Thyroid gland (tissue), 4 donors: Measurements from ENCODE around the gene RAB23. TPM values are rescaled to one million over a fixed set of nuclear protein-coding genes. Genes with fewer than 3 reads are reported as not detected.

Source experiments
- DNase-seq, 2 donors: peaks; one replicate each; pipeline ENCODE4 v3.0.0-alpha.2; 2019
- H3K27ac ChIP-seq, 3 donors: fragments of 200-600 bp; sonication (generic); 1 replicate in 2 of 3; 2 replicates in 1 of 3; pipeline ENCODE4 v1.5.1; 2016 to 2019; ENCODE audit warnings: mild to moderate bottlenecking in 1 of 3, moderate library complexity in 1 of 3
- H3K27me3 ChIP-seq: fragments of 200-600 bp; sonication (generic); one replicate; pipeline ENCODE4 v1.5.1; 2019
- H3K36me3 ChIP-seq, 2 donors: fragments of 200-600 bp; sonication (generic); one replicate each; pipeline ENCODE4 v1.5.1; 2016 to 2019
- H3K4me1 ChIP-seq, 2 donors: fragments of 200-600 bp; sonication (generic); one replicate each; pipeline ENCODE4 v1.5.1; 2017 to 2019
- H3K4me3 ChIP-seq, 3 donors: fragments of 200-600 bp; sonication (generic); replicated peaks in 1 of 3; 1 replicate in 2 of 3; 2 replicates in 1 of 3; pipeline ENCODE4 v1.5.1; 2016; ENCODE audit warnings: mild to moderate bottlenecking in 1 of 3
- H3K9me3 ChIP-seq: fragments of 200-600 bp; sonication (generic); one replicate; pipeline ENCODE4 v1.5.1; 2017
- POLR2A ChIP-seq, 2 donors: fragments of 450-650 bp; IDR thresholded peaks; one replicate each; pipeline ENCODE4 v1.6.1; 2017; ENCODE audit warnings: antibody characterized with exemption in 2 of 2, mild to moderate bottlenecking in 2 of 2, moderate library complexity in 1 of 2
- WGBS, 2 donors: methylation state at CpG; one replicate each; pipeline ENCODE4 v1.1.5; 2017; 5-methylcytosine and 5-hydroxymethylcytosine counted together
- intact Hi-C: fragments of 100-400 bp; cut with DNase I; formaldehyde crosslinking; loops from one replicate; pipeline ENCODE4 v1.15.1; 2023
- total RNA-seq, 4 donors: library from RNA; depleted of rRNA; stranded (reverse); fragments of >200 nt; gene quantifications; one replicate each; pipeline ENCODE4 v1.2.3, GENCODE V29; 2016
- TF ChIP-seq, protein P1 (sequence below), 6 experiments: fragments of 200-600 bp in 3 of 6; fragments of 450-650 bp in 3 of 6; sonication (generic) in 3 of 6; IDR thresholded peaks; one replicate each; pipeline ENCODE4 v1.5.1; 2016 to 2019; ENCODE audit warnings: antibody characterized with exemption in 6 of 6, mild to moderate bottlenecking in 2 of 6, inconsistent platforms in 1 of 6, moderate library complexity in 1 of 6

The RAB23 gene
- total RNA-seq, 4 donors from 2014 or later: 19.6 to 38.9 (median 27.9) TPM

DNA sequence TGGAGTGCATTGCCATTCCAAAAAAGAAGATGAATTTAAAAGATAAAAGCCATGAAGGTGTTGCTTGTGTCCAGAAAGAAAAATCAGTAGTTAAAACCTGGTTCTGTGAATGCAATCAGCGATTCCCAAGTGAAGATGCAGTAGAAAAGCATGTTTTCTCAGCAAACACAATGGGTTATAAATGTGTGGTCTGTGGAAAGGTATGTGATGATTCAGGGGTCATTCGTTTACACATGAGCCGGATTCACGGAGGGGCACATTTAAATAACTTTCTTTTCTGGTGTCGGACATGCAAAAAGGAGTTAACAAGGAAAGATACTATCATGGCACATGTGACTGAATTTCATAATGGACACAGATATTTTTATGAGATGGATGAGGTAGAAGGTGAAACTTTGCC, 74.7 kb downstream of the RAB23 start:
- peaks cover 17 to 27% of the 10 kb centered on the region in 2 donors for H3K36me3 ChIP-seq

DNA sequence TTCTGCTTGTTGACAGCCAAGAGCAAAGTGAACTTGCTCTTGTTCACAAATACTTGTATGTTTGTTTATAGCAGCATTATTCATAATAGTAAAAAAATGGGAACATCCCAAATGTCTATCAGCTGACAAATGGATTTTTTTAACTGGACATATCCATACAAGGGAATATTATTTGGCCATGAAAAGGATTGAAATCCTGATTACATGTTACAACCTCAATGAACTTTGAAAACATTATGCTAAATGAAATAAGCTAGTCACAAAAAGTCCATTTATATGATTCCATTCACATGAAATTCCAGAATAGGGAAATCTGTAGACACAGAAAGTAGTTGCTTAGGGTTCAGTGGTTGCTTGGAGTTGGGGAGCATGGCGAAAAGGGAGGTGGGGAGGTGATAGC, 78.4 kb downstream of the RAB23 start:
- H3K4me1 ChIP-seq: no peaks in the 10 kb centered on the region
- no peaks in the 10 kb centered on the region for H3K27me3 ChIP-seq
- no peak overlapping the region for H3K4me3 ChIP-seq
- H3K9me3 ChIP-seq: no peaks in the 10 kb centered on the region
- no peak overlapping the region for H3K27ac ChIP-seq
- DNase-seq: no peak
- H3K36me3 ChIP-seq: peaks cover 14 to 30% of the 10 kb centered on the region in 2 donors
- intact Hi-C loops: no loop called here
- WGBS, 2 donors: 97% methylated on average over 1 of the region's 1 CpG
- TF ChIP-seq, protein P1, sequence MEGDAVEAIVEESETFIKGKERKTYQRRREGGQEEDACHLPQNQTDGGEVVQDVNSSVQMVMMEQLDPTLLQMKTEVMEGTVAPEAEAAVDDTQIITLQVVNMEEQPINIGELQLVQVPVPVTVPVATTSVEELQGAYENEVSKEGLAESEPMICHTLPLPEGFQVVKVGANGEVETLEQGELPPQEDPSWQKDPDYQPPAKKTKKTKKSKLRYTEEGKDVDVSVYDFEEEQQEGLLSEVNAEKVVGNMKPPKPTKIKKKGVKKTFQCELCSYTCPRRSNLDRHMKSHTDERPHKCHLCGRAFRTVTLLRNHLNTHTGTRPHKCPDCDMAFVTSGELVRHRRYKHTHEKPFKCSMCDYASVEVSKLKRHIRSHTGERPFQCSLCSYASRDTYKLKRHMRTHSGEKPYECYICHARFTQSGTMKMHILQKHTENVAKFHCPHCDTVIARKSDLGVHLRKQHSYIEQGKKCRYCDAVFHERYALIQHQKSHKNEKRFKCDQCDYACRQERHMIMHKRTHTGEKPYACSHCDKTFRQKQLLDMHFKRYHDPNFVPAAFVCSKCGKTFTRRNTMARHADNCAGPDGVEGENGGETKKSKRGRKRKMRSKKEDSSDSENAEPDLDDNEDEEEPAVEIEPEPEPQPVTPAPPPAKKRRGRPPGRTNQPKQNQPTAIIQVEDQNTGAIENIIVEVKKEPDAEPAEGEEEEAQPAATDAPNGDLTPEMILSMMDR (IDR thresholded peaks at IDR 0.05): no peak
- TF ChIP-seq POLR2A (IDR thresholded peaks at IDR 0.05): no peak

More for the DNA sequence above, 74.7 kb downstream of the RAB23 start:
- Histone ChIP-seq H3K27me3 (no peaks in the 10 kb centered on the region), H3K27ac (no peak overlapping the region), H3K4me1 (no peaks in the 10 kb centered on the region), H3K4me3 (no peak overlapping the region), H3K9me3 (no peaks in the 10 kb centered on the region)
- WGBS, 2 donors: 95% methylated on average over 5 of the region's 5 CpGs
- TF ChIP-seq, protein P1 (IDR thresholded peaks at IDR 0.05): no peak
- no peak for TF ChIP-seq POLR2A (IDR thresholded peaks at IDR 0.05)
- intact Hi-C loops: no loop called here
- DNase-seq: no peak

DNA sequence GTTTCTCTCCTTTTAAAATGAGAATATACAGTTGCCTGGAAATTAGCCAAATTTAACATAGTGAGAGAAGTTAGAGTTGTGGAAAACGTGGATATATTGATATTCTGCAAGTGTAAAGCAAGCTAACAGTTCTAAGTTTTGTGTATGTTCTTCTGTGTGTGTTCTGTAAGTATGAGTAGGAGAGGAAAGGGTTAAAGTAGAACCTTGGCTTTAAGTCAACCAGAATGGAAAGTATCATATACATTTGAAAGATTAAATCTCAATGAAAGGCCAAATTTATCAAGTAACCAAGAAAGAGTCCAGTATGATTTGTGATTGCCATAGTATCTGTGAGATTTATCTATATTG, 80.0 kb downstream of the RAB23 start:
- H3K36me3 ChIP-seq: peaks cover 8 to 17% of the 10 kb centered on the region in 2 donors
- TF ChIP-seq POLR2A (IDR thresholded peaks at IDR 0.05): no peak
- TF ChIP-seq, protein P1 (IDR thresholded peaks at IDR 0.05): no peak

DNA sequence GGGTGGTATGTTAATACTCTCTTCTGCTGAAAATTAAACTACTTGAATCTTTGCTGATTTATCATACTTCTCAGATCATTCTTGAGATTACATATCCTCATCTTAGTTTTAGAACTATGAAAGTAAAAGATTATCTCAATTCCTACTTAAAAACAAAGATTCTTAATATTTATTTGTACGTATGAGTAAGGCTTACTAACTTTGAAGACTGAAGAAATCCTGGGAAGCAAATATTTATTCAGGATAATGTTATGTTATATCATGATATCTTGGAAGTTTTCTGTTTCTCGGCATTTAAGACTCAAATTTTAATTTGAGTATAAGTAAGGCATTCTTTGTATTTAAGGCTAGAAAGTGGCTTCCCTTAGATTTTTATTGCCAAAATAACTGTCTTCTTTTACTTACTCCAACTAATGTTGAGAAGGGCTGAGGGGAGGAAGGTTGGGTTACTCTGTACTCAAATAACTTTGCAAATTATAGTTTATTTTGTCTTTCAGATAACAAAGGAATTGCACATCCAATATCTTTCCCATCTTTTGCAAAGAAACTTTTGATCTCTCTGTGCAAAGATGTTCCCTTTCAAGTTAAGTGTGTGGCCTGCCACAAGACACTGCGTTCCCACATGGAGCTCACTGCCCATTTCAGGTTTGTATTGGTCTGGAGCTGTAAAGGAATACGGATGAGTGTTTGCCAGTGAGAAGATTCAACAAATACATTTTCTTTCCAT, 80.5 kb downstream of the RAB23 start:
- H3K27me3 ChIP-seq: no peaks in the 10 kb centered on the region
- DNase-seq: no peak
- no peak overlapping the region for H3K4me3 ChIP-seq
- no peaks in the 10 kb centered on the region for H3K9me3 ChIP-seq
- H3K36me3 ChIP-seq: peaks cover 5 to 11% of the 10 kb centered on the region in 2 donors
- no peak overlapping the region for H3K27ac ChIP-seq
- no peaks in the 10 kb centered on the region for H3K4me1 ChIP-seq
- intact Hi-C loops: no loop called here
- TF ChIP-seq, protein P1 (IDR thresholded peaks at IDR 0.05): no peak
- no peak for TF ChIP-seq POLR2A (IDR thresholded peaks at IDR 0.05)
- 94 to 96% methylated on average over 4 of the region's 4 CpGs for WGBS, 2 donors

More for the DNA sequence above, 80.0 kb downstream of the RAB23 start:
- Histone ChIP-seq H3K27me3 (no peaks in the 10 kb centered on the region), H3K4me3 (no peak overlapping the region), H3K9me3 (no peaks in the 10 kb centered on the region), H3K27ac (no peak overlapping the region), H3K4me1 (no peaks in the 10 kb centered on the region)
- intact Hi-C loops: no loop called here
- no peak for DNase-seq
- WGBS, 2 donors: 89 to 91% methylated on average over 1 of the region's 1 CpG

DNA sequence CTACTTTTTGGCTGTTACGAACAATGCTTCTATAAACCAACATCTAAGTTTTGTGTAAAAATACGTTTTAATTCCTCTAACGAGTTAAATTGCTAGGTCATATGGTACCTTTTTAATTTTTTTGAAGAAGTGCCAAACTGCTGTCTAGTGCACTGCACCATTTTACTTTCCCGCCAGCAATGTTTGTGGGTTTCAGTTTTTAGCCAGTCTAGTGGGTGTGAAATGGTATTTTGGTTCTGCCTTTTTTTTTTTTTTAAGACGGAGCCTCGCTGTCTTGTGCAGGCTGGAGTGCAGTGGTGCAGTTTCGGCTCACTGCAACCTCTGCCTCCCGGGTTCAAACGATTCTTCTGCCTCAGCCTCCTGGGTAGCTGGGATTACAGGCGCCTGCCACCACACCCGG, 84.1 kb downstream of the RAB23 start:
- 96 to 97% methylated on average over 11 of the region's 11 CpGs for WGBS, 2 donors
- intact Hi-C loops: no loop called here
- peaks cover 5 to 18% of the 10 kb centered on the region in 2 donors for H3K36me3 ChIP-seq
- H3K9me3 ChIP-seq: no peaks in the 10 kb centered on the region
- no peak overlapping the region for H3K4me3 ChIP-seq
- TF ChIP-seq, protein P1 (IDR thresholded peaks at IDR 0.05): no peak
- no peak for TF ChIP-seq POLR2A (IDR thresholded peaks at IDR 0.05)
- H3K27me3 ChIP-seq: no peaks in the 10 kb centered on the region
- H3K4me1 ChIP-seq: no peaks in the 10 kb centered on the region
- DNase-seq: no peak
- no peak overlapping the region for H3K27ac ChIP-seq
